ENCODE data around the gene PDZD2.
A peak's percentile ranks its signal among the peaks of the same experiment; 100 is the strongest.

PDZD2 gene

DNA sequence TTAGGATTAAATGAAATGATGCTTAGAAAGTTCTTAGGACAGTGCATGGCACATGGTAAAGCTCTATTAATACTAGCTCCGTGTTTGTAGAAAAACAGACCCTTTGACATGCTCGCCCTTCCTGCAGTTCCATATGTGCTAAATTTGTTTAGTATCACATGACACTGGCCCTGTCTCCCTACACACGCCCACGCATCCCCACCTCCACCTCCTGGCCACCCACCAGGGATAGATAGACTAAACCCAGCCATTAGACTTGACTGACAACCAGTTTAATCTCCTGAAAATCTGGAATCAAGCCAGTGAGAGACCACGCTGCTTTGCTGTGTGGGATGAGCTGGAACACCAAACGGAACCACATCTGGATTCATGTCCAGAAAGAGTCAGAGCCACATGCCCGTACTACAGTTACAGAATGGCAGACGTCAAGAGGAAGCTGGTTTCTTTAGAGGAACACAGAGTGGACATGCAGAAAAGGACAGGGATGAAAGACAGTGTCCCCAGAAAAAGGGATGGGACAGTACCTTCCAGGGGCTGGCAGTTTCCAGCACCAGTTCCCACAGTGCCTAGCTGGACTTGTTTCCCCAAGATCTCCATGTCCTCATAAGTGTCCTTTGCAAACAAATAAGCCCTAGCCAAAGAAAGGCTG lies 186.1 kb downstream of the PDZD2 start:
- DNase-seq (ENCODE audit: low read depth in 2 of 2) = no peak

DNA sequence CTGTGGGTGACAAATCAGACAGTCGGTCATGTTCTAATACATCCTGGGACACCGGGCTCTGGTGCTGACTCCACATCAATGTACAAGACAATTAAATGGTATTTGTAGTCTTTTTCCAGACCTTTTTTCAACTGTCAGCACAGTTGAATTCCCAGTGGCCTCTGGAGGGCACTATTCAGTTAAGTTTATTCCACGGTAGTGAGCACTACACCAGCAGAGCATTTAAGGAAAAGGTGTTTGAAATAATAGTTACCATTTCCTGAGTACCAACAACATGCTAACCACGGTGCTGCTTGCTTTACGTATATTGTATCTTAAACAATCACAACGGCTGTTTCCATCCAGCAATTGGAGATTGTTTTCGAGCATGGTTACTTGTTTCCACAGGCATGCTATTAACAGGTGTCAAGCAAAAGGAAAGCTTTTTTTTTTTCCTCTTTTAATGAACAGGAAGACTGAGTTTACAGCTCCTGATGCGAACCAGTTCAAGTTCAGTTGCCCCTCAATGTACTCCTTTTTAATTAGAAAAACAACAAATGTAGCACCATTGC lies 186.7 kb downstream of the PDZD2 start:
- DNase-seq (ENCODE audit: low read depth in 2 of 2) = peak in 1 of 2 donors; percentile 33

DNA sequence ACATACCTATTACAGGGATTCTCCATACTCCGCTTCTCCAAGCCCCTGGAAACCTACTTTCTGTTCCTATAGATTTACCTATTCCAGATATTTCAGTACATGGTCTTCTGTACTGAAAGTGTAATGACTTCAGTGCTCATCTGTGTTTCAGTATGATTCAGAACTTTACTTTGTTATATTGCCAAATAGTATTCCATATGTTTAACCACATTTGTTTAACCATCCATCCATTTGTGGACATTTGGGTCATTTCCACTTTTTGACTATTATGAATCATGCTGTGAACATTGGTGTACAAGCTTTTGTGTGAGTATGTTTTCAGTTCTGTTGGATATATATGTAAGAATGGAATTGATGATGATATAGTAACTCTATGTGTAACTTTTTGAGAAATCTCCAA lies 188.9 kb downstream of the PDZD2 start:
- DNase-seq (ENCODE audit: low read depth in 2 of 2) = no peak

DNA sequence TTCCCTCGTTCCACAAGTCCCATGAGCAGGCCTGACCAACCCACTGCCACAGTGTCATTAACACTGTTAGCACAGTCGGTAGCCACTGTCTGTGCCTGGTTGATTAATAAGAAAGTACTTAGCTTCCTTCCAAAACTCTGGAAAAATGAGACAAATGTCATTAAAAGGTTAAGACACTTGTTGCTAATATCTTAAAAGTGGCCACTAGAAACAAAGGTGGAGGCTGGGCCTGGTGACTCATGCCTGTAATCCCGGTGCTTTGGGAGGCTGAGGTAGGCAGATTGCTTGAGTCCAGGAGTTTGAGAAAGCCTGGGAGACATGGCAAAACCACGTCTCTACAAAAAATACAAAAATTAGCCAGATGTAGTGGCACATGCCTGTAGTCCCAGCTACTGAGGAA lies 194.0 kb downstream of the PDZD2 start:
- DNase-seq (ENCODE audit: low read depth in 2 of 2) = no peak

GRCh38 chr5:31833710-31834109 lies 194.8 kb downstream of the PDZD2 start:
- no peak for DNase-seq (ENCODE audit: low read depth in 2 of 2)

GRCh38 chr5:31844622-31845345 lies 205.9 kb downstream of the PDZD2 start:
- DNase-seq (ENCODE audit: low read depth in 2 of 2) = no peak

DNA sequence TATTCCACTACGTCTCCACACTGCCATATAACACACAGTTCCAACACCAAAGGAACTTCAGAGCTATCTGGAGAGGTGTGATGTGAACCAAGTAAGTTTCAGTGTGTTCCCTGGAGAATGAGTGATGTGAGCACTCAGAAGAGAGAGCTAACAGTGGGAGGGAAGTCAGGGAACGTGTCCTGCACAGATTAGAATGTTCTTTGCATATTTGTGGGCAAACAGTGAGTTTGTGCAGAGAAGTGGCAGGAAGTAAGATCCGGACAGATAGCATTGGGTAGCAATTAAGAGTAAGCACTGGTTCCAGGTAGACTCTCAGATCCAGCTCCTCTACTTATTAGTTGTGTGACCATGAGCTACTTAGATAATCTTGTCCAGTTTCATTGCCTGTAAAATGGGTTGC lies 206.4 kb downstream of the PDZD2 start:
- DNase-seq (ENCODE audit: low read depth in 2 of 2) = no peak

- DNase-seq (ENCODE audit: low read depth in 2 of 2) = no peak
These were observed 208.0 kb downstream of the PDZD2 start for GRCh38 chr5:31846934-31847333.

DNA sequence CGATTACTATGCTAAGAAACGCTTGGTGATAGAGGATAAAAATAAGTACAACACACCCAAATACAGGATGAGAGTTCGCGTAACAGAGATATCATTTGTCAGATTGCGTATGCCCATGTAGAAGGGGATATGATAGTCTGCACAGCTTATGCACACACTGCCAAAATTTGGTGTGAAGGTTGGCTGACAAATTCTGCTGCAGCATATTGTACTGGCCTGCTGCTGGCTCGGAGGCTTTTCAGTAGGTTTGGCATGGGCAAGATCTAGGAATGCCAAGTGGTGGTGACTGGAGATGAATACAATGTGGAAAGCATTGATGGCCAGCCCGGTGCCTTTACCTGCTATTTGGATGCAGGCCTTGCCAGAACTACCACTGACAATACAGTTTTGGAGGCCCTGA lies 208.4 kb downstream of the PDZD2 start:
- DNase-seq (ENCODE audit: low read depth in 2 of 2) = no peak

DNA sequence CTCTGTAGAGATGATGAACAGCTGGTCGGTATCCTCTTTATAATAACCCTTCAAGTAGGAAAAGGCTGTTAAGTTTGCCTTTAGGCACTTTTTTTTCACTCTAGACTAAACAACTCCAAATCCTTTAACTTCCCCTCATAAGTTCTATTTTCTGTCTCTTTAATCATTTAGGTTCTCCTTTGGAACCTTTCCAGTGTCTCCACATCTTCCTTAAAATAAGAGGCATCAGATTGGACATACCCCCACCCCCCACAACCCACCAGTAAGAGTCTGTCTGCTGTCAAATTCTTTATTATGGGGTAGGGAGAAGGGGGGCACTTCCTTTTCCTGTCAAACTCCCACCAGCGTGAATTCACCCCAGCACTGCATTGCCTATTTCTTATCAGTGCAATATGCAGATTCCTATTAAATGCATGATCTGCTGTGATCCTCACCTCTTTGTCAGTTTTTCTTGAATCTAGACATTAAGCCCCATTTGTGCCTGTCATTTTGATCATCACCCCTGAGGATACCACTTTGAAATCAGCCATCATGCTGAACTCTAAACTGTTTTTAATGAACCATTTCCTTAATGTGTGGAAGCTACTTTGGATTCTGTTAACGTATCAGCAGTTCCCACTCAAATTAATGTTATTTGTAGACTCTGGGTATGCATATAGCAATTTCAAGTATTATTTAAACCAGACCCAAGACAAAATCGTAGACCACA lies 212.2 kb downstream of the PDZD2 start:
- DNase-seq (ENCODE audit: low read depth in 2 of 2) = no peak

DNA sequence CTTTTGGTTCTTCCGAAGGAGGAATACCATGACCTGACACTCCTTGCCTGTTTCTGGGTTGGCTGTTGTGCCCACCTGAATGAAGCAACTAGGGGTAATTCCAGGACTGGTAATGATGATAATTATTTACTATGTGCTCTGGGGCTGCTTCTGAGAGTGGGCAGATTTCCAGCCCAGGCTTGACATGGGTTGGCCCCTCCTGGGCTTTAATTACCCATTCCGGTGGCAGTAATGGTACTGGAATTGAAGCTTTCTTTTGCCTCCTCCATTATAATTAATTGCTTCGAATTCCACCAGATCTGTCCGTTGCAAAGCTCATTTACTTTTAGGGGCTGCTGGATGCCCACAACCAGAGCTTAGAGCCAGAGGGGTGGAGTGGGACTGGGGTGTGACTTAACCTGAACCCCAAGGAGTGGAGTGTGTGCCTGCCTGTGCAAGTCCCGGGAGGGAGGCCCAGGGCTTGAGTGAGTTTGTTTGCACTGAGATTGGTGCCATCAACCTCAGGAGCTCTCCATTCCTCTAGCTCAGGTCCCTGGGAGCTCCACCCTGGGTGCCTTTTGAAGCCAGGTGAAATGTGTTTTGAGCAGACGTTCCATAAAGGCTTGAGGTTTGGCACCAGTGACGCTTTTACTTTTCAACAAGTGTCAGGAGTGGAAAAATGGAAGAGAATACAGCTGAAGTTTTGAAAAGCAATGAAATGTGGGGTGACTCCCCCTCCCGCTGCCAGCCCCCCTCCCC lies 214.6 kb downstream of the PDZD2 start:
- no peak for DNase-seq (ENCODE audit: low read depth in 2 of 2)

GRCh38 chr5:31854181-31855133 lies 215.5 kb downstream of the PDZD2 start:
- no peak for DNase-seq (ENCODE audit: low read depth in 2 of 2)

GRCh38 chr5:31855134-31856040 lies 216.5 kb downstream of the PDZD2 start:
- no peak for DNase-seq (ENCODE audit: low read depth in 2 of 2)

DNA sequence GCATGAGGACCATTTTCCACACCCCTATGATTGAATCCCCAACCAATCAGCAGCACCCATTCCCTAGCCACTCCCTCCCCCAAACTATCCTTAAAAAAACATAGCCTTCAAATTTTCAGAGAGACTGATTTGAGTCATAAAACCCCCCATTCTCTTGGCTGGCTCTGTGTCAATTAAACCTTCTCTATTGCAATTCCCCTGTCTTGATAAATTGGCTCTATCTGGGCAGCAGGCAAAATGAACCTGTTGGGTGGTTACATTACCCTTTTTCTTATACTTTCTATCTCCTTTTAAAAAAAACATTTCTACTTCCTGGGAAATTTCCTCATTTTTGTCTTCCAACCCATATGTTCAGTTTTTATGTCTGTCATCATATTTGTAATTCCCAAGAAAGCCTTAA lies 220.2 kb downstream of the PDZD2 start:
- no peak for DNase-seq (ENCODE audit: low read depth in 2 of 2)

GRCh38 chr5:31860278-31860677 lies 221.3 kb downstream of the PDZD2 start:
- no peak for DNase-seq (ENCODE audit: low read depth in 2 of 2)

DNA sequence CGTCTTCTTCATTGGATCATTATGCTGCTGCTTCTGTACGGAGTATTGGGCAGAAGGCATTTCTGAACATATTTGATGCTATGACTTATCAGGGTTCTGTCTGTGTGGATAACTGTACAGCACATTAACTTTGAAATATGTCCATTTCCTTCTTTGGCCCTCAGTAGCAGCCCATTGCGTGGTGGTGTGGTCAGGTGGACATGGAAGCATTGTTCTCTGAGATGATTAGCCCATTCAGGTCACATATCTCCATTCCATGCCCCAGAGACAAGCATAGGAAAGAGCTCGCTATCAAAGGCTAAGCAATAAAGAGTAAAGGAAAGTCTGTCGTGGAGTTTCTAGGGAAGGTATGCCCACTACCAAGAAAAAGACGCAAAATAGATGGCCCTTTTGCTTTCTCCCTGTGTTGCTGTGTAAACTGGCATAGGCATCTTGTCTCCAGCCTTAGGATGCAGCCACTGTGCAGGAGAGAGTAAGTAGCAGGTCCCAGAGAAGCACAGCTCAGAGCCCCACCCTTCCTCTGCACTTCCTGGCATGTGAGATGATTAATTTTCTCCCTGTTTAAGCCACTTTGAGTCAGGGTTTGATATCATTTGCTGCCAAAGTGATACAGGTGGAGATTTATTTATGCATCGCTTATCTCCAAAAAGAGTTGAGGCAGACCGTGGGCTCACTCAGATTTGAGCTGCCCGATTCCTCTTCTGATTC lies 221.9 kb downstream of the PDZD2 start:
- DNase-seq (ENCODE audit: low read depth in 2 of 2) = no peak

- no peak for DNase-seq (ENCODE audit: low read depth in 2 of 2)
These were observed 222.7 kb downstream of the PDZD2 start for GRCh38 chr5:31861601-31862000.

DNA sequence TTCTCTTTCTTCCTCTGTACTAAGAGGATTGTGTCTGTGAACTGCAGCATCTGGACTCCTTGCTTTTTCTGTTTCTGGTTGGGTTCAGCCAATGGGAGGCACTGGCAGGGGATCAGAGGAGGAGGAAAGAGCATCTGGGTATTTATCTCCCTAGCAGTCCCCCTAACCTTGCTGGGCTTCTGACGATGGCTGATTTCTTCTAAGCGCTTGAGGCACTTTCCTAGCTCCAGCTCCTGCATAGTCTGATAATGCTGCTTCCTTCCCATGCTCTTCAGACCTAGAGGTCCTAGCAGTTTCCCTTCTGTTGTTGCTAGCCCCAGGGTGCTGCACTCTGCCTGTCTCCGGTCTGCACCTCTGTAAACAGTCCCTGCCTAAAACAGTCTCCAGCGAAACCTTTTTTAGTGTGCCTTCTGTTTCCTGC lies 225.1 kb downstream of the PDZD2 start:
- no peak for DNase-seq (ENCODE audit: low read depth in 2 of 2)

DNA sequence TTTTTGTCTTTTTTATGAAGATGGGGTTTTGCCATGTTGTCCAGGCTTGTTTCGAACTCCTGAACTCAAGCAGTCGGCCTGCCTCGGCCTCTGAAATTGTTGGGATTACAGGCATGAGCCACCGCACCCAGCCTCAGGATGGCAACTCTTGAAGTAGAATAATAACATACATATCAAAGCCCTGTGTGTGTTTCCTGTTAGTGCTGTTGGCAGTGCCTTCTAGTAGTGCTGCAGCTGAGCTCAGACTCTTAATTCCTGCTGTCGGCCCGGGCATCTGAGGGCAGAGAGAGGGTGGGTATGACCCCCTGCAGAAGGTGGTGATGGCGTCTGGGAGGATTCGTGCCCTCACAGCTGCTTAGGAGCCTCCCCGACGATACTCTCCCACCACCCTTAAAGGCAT lies 227.2 kb downstream of the PDZD2 start:
- no peak for DNase-seq (ENCODE audit: low read depth in 2 of 2)
